Measurements from ENCODE around the gene GLP2R.

DNA sequence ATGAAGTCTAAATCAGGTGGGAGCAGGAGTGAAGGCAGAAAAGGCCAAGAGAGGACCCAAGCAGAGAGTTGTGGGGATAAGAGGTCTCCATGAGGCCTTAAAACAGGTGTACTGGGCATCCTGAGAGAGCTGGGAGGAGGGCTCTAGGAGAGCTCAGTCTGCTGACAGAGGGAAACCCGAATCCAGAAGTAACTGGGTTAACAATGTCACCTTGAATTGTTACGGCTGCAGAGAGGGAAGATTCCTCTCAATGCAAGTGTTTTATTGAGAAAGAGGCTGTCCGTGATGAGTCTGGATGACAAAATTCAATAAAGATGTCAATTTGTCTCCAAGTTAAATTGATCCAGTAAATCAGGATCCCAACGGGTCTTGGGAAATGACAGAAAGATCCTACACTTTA, 42.7 kb upstream of the GLP2R start:
- no peak for TF ChIP-seq POLR2A (IDR thresholded peaks at IDR 0.05)
- TF ChIP-seq, protein P1, sequence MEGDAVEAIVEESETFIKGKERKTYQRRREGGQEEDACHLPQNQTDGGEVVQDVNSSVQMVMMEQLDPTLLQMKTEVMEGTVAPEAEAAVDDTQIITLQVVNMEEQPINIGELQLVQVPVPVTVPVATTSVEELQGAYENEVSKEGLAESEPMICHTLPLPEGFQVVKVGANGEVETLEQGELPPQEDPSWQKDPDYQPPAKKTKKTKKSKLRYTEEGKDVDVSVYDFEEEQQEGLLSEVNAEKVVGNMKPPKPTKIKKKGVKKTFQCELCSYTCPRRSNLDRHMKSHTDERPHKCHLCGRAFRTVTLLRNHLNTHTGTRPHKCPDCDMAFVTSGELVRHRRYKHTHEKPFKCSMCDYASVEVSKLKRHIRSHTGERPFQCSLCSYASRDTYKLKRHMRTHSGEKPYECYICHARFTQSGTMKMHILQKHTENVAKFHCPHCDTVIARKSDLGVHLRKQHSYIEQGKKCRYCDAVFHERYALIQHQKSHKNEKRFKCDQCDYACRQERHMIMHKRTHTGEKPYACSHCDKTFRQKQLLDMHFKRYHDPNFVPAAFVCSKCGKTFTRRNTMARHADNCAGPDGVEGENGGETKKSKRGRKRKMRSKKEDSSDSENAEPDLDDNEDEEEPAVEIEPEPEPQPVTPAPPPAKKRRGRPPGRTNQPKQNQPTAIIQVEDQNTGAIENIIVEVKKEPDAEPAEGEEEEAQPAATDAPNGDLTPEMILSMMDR (IDR thresholded peaks at IDR 0.05) = no peak
- TF ChIP-seq EP300 (IDR thresholded peaks at IDR 0.05) = no peak
